Fibroblast of lung (primary cell): ENCODE data around the gene DLG2. TPM values are rescaled to one million over a fixed set of nuclear protein-coding genes. Genes with fewer than 3 reads are reported as not detected.

Source experiments
- DNase-seq, 2 donors: peaks; one replicate each; pipeline versions ENCODE4 v3.0.0 to v3.0.0-alpha.2; 2010; ENCODE audit warnings: low read depth in 2 of 2
- H2AFZ ChIP-seq: 2 replicates; pipeline ENCODE4 v1.5.1; 2012; ENCODE audit warnings: low read length, control low read depth, inconsistent platforms
- H3K27ac ChIP-seq: 2 replicates; pipeline ENCODE4 v1.5.1; 2011; ENCODE audit warnings: low read length, control low read depth; ENCODE audit not compliant: insufficient read depth
- H3K27me3 ChIP-seq: 2 replicates; pipeline ENCODE4 v1.5.1; 2011; ENCODE audit warnings: mild to moderate bottlenecking, low read length; ENCODE audit not compliant: control insufficient read depth, insufficient read depth
- H3K36me3 ChIP-seq: 2 replicates; pipeline ENCODE4 v1.5.1; 2011; ENCODE audit warnings: low read length; ENCODE audit not compliant: control insufficient read depth, insufficient read depth
- H3K4me1 ChIP-seq: 2 replicates; pipeline ENCODE4 v1.5.1; 2011; ENCODE audit warnings: low read length; ENCODE audit not compliant: control insufficient read depth, insufficient read depth; ENCODE audit errors: extremely low read depth
- H3K4me2 ChIP-seq: 2 replicates; pipeline ENCODE4 v1.5.1; 2011; ENCODE audit warnings: low read length, control low read depth; ENCODE audit not compliant: insufficient read depth; ENCODE audit errors: extremely low read depth
- H3K4me3 ChIP-seq, 4 experiments: fragments of 200-600 bp in 1 of 4; sonication (generic) in 1 of 4; replicated peaks in 1 of 4; 2 replicates each; pipeline ENCODE4 v1.5.1; 2011 to 2016; ENCODE audit warnings: low read length in 4 of 4, low read depth in 3 of 4, mild to moderate bottlenecking in 3 of 4, control low read depth in 2 of 4, inconsistent platforms in 1 of 4, mixed read lengths in 1 of 4; ENCODE audit not compliant: insufficient read depth in 1 of 4; ENCODE audit errors: control extremely low read depth in 1 of 4
- H3K79me2 ChIP-seq: 2 replicates; pipeline ENCODE4 v1.5.1; 2012; ENCODE audit warnings: mild to moderate bottlenecking, low read length, inconsistent platforms; ENCODE audit not compliant: control insufficient read depth, insufficient read depth
- H3K9ac ChIP-seq: 2 replicates; pipeline ENCODE4 v1.5.1; 2011; ENCODE audit warnings: mild to moderate bottlenecking, low read length, control low read depth; ENCODE audit not compliant: insufficient read depth
- H3K9me3 ChIP-seq: 2 replicates; pipeline ENCODE4 v1.5.1; 2012; ENCODE audit warnings: low read depth, low read length; ENCODE audit not compliant: control insufficient read depth, insufficient read depth
- H4K20me1 ChIP-seq: 2 replicates; pipeline ENCODE4 v1.5.1; 2011; ENCODE audit warnings: low read length; ENCODE audit not compliant: control insufficient read depth, insufficient read depth; ENCODE audit errors: extremely low read depth
- CTCF ChIP-seq, 2 donors: IDR thresholded peaks in 1 of 2; conservative IDR thresholded peaks in 1 of 2; 1 replicate in 1 of 2; 2 replicates in 1 of 2; pipeline ENCODE4 v1.5.1; 2011 to 2012; ENCODE audit warnings: low read length in 2 of 2, control low read depth in 1 of 2, inconsistent platforms in 1 of 2, low read depth in 1 of 2, mild to moderate bottlenecking in 1 of 2
- EZH2 ChIP-seq: IDR thresholded peaks from 2 replicates; pipeline ENCODE4 v1.5.1; 2012; ENCODE audit warnings: low read length, control low read depth, mild to moderate bottlenecking; ENCODE audit errors: missing control alignments
- polyA plus RNA-seq, 2 donors: library from polyadenylated mRNA; depleted of rRNA in 1 of 2; stranded (reverse) in 1 of 2; unstranded in 1 of 2; fragments of >200 nt; gene quantifications; 2 replicates each; pipeline ENCODE4 v1.2.1, GENCODE V29; 2011 to 2012; ENCODE audit warnings: missing spikeins in 1 of 2
- total RNA-seq: library from RNA; depleted of rRNA; stranded (reverse); fragments of >200 nt; gene quantifications from 2 replicates; pipeline ENCODE4 v1.2.1, GENCODE V29; 2014

DLG2 gene
- total and polyA plus RNA-seq, 2 donors (not counting 1 experiment from before 2014, with no cell fraction given), result 0.77 to 2.3 TPM

GRCh38 chr11:83674102-83674896, 1952.8 kb downstream of the DLG2 start:
- Histone ChIP-seq H3K79me2 (no peaks in the 10 kb centered on the region), H3K9me3 (no peaks in the 10 kb centered on the region), H4K20me1 (no peaks in the 10 kb centered on the region), H3K4me2 (no peak overlapping the region), H3K27me3 (no peaks in the 10 kb centered on the region), H3K36me3 (no peaks in the 10 kb centered on the region), H2AFZ (no peak overlapping the region), H3K9ac (no peak overlapping the region), H3K4me1 (no peaks in the 10 kb centered on the region), H3K27ac (no peak overlapping the region), H3K4me3 (no peak overlapping the region)
- TF ChIP-seq CTCF (conservative IDR thresholded peaks at IDR 0.05 in 1 of 2, IDR thresholded peaks at IDR 0.05 in 1 of 2; ENCODE audit: low read depth in 1 of 2, low read length in 2 of 2) (no peak), EZH2 (no peak)
- no peak for DNase-seq

- TF ChIP-seq EZH2, result no peak
- peak; percentile 13 to 18 for TF ChIP-seq CTCF (conservative IDR thresholded peaks at IDR 0.05 in 1 of 2, IDR thresholded peaks at IDR 0.05 in 1 of 2; ENCODE audit: low read depth in 1 of 2, low read length in 2 of 2)
- H3K4me3 ChIP-seq, result no peak overlapping the region
- H3K36me3 ChIP-seq, result no peaks in the 10 kb centered on the region
- H3K9ac ChIP-seq, result no peak overlapping the region
- no peak overlapping the region for H2AFZ ChIP-seq
- H3K9me3 ChIP-seq, result no peaks in the 10 kb centered on the region
- no peaks in the 10 kb centered on the region for H3K27me3 ChIP-seq
- DNase-seq, result peak in 1 of 2 donors; percentile 19
- H3K27ac ChIP-seq, result no peak overlapping the region
- no peaks in the 10 kb centered on the region for H4K20me1 ChIP-seq
- no peaks in the 10 kb centered on the region for H3K79me2 ChIP-seq
- H3K4me1 ChIP-seq, result no peaks in the 10 kb centered on the region
- no peak overlapping the region for H3K4me2 ChIP-seq
Measured at GRCh38 chr11:83671289-83671688, 1955.9 kb downstream of the DLG2 start.

- DNase-seq, result peak in 1 of 2 donors; percentile 56
Measured at GRCh38 chr11:83666149-83666548, 1961.0 kb downstream of the DLG2 start.

More at GRCh38 chr11:83666149-83666548, 1961.0 kb downstream of the DLG2 start:
- Histone ChIP-seq H3K4me1 (no peaks in the 10 kb centered on the region), H3K27me3 (no peaks in the 10 kb centered on the region), H3K9me3 (no peaks in the 10 kb centered on the region), H4K20me1 (no peaks in the 10 kb centered on the region), H3K4me3 (no peak overlapping the region), H3K36me3 (no peaks in the 10 kb centered on the region), H3K4me2 (no peak overlapping the region), H3K9ac (no peak overlapping the region), H2AFZ (no peak overlapping the region), H3K79me2 (no peaks in the 10 kb centered on the region), H3K27ac (no peak overlapping the region)
- no peak for TF ChIP-seq CTCF (conservative IDR thresholded peaks at IDR 0.05 in 1 of 2, IDR thresholded peaks at IDR 0.05 in 1 of 2; ENCODE audit: low read depth in 1 of 2, low read length in 2 of 2)
- no peak for TF ChIP-seq EZH2
